NCI-H1092 treated with DMSO at 0.1 percent for 48 hours (cell line): ENCODE measurements around the gene SMIM24.
"Not testable (repeated sequence)": the region's sequence is repeated elsewhere in the genome, so short reads cannot be mapped to it uniquely, and the experiment has no call there.

Experiments
- DNase-seq: peaks from one replicate; lab custom pipeline; 2025; lab: John Stamatoyannopoulos, UW

The SMIM24 gene

DNA sequence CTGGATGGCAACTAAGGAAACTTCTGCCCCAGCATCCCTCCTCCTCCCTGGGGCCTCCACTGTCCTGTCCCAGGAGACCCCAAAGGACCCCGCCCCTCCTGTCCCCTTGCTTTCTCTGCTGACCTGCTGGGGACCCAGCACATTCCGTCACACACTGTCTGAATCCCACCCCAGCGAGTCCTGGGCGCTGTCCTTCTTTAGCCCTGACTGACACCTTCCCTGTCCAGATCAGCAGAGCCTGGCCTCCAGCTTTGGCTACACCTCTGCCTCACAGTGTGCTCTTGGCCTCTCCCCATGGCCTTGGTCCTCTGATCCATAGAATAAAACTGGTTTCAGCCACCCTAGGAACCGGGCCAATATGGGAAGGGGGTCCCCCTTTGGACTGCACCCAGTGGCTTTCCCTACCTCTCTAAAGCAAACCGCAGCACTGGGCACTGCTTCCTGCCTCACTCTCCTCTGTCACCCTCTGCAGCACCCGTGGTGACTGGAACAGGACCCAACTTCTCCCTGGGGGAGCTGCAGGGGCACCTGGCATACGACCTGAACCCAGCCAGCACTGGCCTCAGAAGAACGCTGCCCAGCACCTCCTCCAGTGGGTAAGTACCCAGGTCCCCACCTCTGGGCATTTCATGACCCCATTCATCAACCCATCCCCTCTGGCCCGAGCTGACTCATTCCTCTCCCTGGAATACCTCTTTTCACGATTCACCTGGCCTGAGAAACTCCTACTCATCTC lies 46.4 kb downstream of the SMIM24 start:
- DNase-seq = no peak

DNA sequence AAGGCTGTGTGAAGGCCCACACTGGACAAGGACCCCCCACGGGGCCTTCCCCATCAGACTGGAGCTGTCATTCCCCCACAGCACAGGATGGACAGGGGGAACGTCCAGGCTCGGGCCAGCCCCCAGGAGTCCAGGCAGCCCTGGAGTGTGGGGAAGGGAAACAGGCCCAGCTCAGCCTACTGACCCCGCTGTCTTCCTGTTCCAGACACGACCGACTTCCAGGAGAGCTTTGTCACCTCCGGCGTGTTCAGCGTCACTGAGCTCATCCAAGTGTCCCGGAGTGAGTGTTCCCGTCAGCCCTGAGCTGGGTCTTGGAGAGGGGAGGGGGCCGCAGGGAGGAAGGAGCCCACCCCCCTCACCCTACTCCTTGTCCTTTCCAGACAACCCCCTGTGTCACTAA lies 47.0 kb downstream of the SMIM24 start:
- no peak for DNase-seq

DNA sequence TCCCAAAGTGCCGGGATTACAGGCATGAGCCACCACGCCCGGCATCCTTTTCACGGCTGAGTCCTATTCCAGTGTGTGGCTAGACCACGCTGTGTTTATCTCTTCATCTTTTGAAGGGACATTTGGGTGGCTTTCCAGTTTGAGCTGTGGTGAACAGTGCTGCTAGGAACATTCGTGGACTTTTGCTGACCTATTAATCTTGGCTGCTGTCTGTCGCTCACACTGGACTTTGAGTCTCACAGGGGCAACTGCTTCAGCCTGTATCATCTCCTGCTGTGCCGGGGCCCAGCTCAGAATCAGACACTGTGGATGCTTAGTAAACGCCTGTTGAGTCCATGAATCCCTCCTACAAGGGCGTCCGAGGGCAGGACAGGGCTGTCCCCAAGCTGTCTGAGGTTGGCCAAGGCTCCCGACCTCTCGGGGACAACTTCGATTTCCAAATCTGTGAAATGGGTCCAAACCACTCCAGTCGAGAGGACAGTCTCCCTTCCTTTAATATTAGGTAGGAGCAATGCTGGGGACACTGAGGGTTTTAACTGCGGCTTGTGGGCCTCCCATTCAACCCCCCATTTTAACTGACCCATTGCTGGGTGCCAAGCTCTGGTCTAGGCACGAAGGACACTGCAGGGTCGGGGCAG lies 48.4 kb downstream of the SMIM24 start:
- DNase-seq = no peak

GRCh38 chr19:3430366-3430680 lies 50.0 kb downstream of the SMIM24 start:
- DNase-seq = not testable (repeated sequence)

GRCh38 chr19:3426433-3426832 lies 53.9 kb downstream of the SMIM24 start:
- no peak for DNase-seq
